Effector memory CD4-positive, alpha-beta T cell (primary cell): ENCODE data around the gene DDX54.

Experiments used
- DNase-seq, 3 donors: peaks; one replicate each; pipeline ENCODE4 v3.0.0-alpha.2; 2020
- H3K27ac ChIP-seq: 2 replicates; pipeline ENCODE4 v1.7.0; 2013; ENCODE audit warnings: mild to moderate bottlenecking, low read length, moderate library complexity; ENCODE audit not compliant: insufficient read depth, poor library complexity, severe bottlenecking
- H3K27me3 ChIP-seq: replicated peaks from 2 replicates; pipeline ENCODE4 v1.7.0; 2013; ENCODE audit warnings: mild to moderate bottlenecking, low read length; ENCODE audit not compliant: insufficient read depth, control insufficient read depth, poor library complexity, severe bottlenecking
- H3K36me3 ChIP-seq: 2 replicates; pipeline ENCODE4 v1.7.0; 2013; ENCODE audit warnings: mild to moderate bottlenecking, low read length, moderate library complexity; ENCODE audit not compliant: control insufficient read depth, insufficient read depth
- H3K4me1 ChIP-seq: 2 replicates; pipeline ENCODE4 v1.7.0; 2013; ENCODE audit warnings: low read length, mild to moderate bottlenecking; ENCODE audit not compliant: control insufficient read depth, insufficient read depth, poor library complexity, severe bottlenecking
- H3K4me3 ChIP-seq: 2 replicates; pipeline ENCODE4 v1.7.0; 2013; ENCODE audit warnings: low read length, low read depth, mild to moderate bottlenecking; ENCODE audit not compliant: insufficient read depth, poor library complexity, severe bottlenecking
- H3K9me3 ChIP-seq: 2 replicates; pipeline ENCODE4 v1.7.0; 2013; ENCODE audit warnings: mild to moderate bottlenecking, low read length, moderate library complexity; ENCODE audit not compliant: control insufficient read depth

DDX54 gene

GRCh38 chr12:113134521-113134951 is 50.7 kb downstream of the DDX54 start:
- Histone ChIP-seq H3K27me3 (no peaks in the 10 kb centered on the region), H3K4me3 (no peak overlapping the region), H3K9me3 (no peaks in the 10 kb centered on the region)

GRCh38 chr12:113134071-113134470 is 51.2 kb downstream of the DDX54 start:
- Histone ChIP-seq H3K27ac (no peak overlapping the region), H3K36me3 (no peaks in the 10 kb centered on the region), H3K27me3 (no peaks in the 10 kb centered on the region), H3K9me3 (no peaks in the 10 kb centered on the region), H3K4me3 (no peak overlapping the region), H3K4me1 (peaks cover 12% of the 10 kb centered on the region)
- no peak for DNase-seq

More at GRCh38 chr12:113134521-113134951, 50.7 kb downstream of the DDX54 start:
- no peak for DNase-seq
- H3K4me1 ChIP-seq, result peaks cover 12% of the 10 kb centered on the region
- no peaks in the 10 kb centered on the region for H3K36me3 ChIP-seq
- H3K27ac ChIP-seq, result no peak overlapping the region

GRCh38 chr12:113133666-113134065 is 51.6 kb downstream of the DDX54 start:
- Histone ChIP-seq H3K4me1 (peaks cover 12% of the 10 kb centered on the region), H3K36me3 (no peaks in the 10 kb centered on the region), H3K27ac (no peak overlapping the region), H3K4me3 (no peak overlapping the region), H3K27me3 (no peaks in the 10 kb centered on the region), H3K9me3 (no peaks in the 10 kb centered on the region)
- no peak for DNase-seq

GRCh38 chr12:113133036-113133435 is 52.2 kb downstream of the DDX54 start:
- no peaks in the 10 kb centered on the region for H3K36me3 ChIP-seq

GRCh38 chr12:113131556-113131955 is 53.7 kb downstream of the DDX54 start:
- Histone ChIP-seq H3K27me3 (no peaks in the 10 kb centered on the region), H3K4me3 (no peak overlapping the region), H3K9me3 (no peaks in the 10 kb centered on the region), H3K4me1 (peaks cover 12% of the 10 kb centered on the region), H3K27ac (no peak overlapping the region), H3K36me3 (no peaks in the 10 kb centered on the region)
- DNase-seq, result no peak

More at GRCh38 chr12:113133036-113133435, 52.2 kb downstream of the DDX54 start:
- H3K9me3 ChIP-seq, result no peaks in the 10 kb centered on the region
- no peak overlapping the region for H3K4me3 ChIP-seq
- no peak for DNase-seq
- no peaks in the 10 kb centered on the region for H3K27me3 ChIP-seq
- H3K27ac ChIP-seq, result no peak overlapping the region
- H3K4me1 ChIP-seq, result peaks cover 12% of the 10 kb centered on the region

GRCh38 chr12:113130457-113131135 is 54.7 kb downstream of the DDX54 start:
- Histone ChIP-seq H3K27me3 (no peaks in the 10 kb centered on the region), H3K9me3 (no peaks in the 10 kb centered on the region), H3K27ac (no peak overlapping the region), H3K4me1 (peaks cover 8% of the 10 kb centered on the region), H3K4me3 (no peak overlapping the region), H3K36me3 (no peaks in the 10 kb centered on the region)
- no peak for DNase-seq

- H3K27ac ChIP-seq, result no peak overlapping the region
These were observed 55.4 kb downstream of the DDX54 start for GRCh38 chr12:113129664-113130456.

GRCh38 chr12:113128802-113129663 is 56.2 kb downstream of the DDX54 start:
- Histone ChIP-seq H3K27ac (no peak overlapping the region), H3K36me3 (no peaks in the 10 kb centered on the region), H3K27me3 (no peaks in the 10 kb centered on the region), H3K9me3 (no peaks in the 10 kb centered on the region), H3K4me1 (no peaks in the 10 kb centered on the region), H3K4me3 (no peak overlapping the region)
- DNase-seq, result no peak

More at GRCh38 chr12:113129664-113130456, 55.4 kb downstream of the DDX54 start:
- peaks cover 2% of the 10 kb centered on the region for H3K4me1 ChIP-seq
- no peaks in the 10 kb centered on the region for H3K36me3 ChIP-seq
- H3K9me3 ChIP-seq, result no peaks in the 10 kb centered on the region
- H3K4me3 ChIP-seq, result no peak overlapping the region
- no peak for DNase-seq
- no peaks in the 10 kb centered on the region for H3K27me3 ChIP-seq

GRCh38 chr12:113127791-113128199 is 57.5 kb downstream of the DDX54 start:
- Histone ChIP-seq H3K4me1 (no peaks in the 10 kb centered on the region), H3K36me3 (no peaks in the 10 kb centered on the region), H3K4me3 (no peak overlapping the region), H3K9me3 (no peaks in the 10 kb centered on the region), H3K27ac (no peak overlapping the region), H3K27me3 (no peaks in the 10 kb centered on the region)
- no peak for DNase-seq
